Measurements from ENCODE around the gene AATF.
A peak's percentile ranks its signal among the peaks of the same experiment; 100 is the strongest.

The AATF gene, protein sequence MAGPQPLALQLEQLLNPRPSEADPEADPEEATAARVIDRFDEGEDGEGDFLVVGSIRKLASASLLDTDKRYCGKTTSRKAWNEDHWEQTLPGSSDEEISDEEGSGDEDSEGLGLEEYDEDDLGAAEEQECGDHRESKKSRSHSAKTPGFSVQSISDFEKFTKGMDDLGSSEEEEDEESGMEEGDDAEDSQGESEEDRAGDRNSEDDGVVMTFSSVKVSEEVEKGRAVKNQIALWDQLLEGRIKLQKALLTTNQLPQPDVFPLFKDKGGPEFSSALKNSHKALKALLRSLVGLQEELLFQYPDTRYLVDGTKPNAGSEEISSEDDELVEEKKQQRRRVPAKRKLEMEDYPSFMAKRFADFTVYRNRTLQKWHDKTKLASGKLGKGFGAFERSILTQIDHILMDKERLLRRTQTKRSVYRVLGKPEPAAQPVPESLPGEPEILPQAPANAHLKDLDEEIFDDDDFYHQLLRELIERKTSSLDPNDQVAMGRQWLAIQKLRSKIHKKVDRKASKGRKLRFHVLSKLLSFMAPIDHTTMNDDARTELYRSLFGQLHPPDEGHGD

DNA sequence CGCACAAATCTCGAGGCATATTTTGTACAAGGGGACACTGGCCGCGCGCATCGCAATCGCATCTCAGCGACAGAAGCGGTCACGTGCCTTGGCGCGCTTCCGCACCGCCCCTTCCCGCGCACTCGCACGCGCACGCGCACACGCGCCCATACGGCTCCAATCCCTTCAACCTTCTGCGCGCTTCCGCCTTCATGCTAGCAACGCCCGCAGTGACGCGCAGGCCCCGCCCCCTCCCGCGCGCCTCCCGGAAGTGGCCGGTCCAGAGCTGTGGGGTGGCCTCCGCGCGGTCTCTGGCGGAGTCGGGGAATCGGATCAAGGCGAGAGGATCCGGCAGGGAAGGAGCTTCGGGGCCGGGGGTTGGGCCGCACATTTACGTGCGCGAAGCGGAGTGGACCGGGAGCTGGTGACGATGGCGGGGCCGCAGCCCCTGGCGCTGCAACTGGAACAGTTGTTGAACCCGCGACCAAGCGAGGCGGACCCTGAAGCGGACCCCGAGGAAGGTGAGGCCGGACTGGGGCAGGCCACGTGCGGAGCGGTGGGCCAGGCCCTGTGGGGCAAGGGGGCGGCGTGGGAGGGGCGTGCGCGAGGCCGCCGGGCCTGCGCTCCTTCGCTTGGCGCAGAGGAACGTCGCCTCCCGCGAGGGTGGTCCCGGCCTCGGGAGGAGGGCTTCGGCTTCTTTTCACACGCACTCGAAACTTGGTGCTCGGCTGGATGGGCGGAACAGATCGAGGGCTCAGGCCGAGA, at the start of gene AATF:
AATF (plus strand) TSS at position 238 of the 744 bp plus-strand sequence; CDS start at position 410, 172 bp downstream.
- ATAC-seq = peak; percentile 96 to 97

GRCh38 chr17:36899250-36900159, 49.2 kb upstream of the AATF start:
- no peak for ATAC-seq

DNA sequence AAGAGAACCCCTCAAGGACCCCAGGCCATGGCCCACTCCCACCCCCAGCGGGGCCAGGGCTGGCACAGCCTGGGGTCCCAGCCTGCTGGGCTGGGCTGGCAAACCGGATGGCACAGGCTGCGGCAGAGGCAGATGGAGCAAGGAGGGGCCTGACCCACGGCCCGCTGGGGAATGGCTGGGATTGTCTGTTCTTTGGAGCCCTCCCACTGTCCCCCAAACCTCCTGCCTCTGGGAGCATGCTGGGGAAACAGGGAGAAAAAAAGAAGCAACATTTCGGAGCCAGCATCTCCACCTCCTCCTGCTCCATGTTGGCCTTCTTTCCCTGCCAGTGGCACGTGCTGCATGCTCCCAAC, 48.6 kb upstream of the AATF start:
- no peak for ATAC-seq

- ATAC-seq = no peak
Observed at GRCh38 chr17:36901506-36901905, 47.2 kb upstream of the AATF start.

DNA sequence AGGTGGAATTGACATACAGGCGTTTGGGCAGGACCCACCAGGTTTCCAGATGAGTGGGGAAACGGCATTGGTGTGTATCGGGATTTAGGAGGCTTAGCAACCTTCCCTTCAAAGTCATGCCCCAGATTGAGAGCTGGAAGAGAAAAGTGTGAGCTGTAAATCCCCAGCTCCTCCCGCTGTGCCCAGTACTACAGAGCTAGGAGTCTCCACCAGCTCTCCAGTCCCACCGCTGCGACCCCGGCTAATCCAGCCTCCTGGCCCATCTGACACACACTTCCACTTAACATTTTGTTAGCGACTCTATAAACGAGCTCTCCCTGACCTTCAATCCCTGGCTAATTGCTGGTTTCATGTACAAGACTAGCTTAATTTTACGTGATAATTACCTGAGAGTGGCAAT, 41.3 kb upstream of the AATF start:
- no peak for ATAC-seq

DNA sequence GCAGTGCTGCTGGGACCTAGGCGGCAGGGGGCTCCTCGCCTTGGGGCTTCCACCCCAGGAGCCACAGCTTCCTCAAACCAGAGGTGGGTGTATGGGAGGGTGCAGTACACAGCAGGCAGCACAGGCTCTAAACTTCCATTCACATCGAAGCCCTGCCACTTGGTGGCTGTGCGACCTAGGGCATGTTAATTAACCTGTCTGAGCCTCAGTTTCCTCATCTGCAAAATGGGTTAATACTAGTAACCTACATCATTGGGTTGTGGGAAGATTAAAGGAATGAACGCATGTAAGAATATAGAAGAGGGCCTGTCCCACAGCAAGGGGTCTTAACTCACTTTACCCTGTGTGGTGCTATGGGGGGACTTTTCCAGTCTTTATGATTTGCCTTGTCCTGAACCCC, 38.2 kb upstream of the AATF start:
- no peak for ATAC-seq

- no peak for ATAC-seq
Observed at GRCh38 chr17:36911001-36911400, 37.8 kb upstream of the AATF start.

- no peak for ATAC-seq
Observed at GRCh38 chr17:36913132-36913531, 35.6 kb upstream of the AATF start.

DNA sequence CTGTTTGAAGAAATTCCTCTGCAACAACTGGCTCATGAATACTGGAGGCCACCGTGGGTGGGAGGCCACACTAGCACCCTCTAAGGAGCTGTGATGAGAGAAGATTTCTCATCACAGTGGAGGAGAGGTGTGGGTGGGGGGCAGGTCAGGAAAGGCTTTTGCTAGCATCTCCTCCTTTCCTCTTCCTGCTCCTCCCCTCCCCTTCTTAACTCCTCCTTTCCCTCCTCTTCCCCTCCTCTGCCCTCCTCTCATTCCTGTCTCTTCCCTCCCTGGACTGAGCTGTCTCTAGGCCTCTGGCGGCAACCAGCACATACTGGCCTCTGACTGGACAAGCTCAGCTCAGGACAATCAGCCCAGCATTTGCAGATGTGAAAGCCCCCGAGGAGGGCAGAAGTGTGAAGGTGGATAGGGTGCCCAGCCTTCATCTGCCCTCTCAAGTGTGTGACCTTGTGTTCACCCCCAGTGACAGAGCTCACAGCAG, 30.5 kb upstream of the AATF start:
- no peak for ATAC-seq

GRCh38 chr17:36919407-36919968, 29.3 kb upstream of the AATF start:
- ATAC-seq = no peak

- ATAC-seq = peak; percentile 21 to 51
Observed at GRCh38 chr17:36920032-36921005, 28.4 kb upstream of the AATF start.

- ATAC-seq = peak; percentile 91 to 96
Observed at GRCh38 chr17:36921095-36921851, 27.5 kb upstream of the AATF start.

DNA sequence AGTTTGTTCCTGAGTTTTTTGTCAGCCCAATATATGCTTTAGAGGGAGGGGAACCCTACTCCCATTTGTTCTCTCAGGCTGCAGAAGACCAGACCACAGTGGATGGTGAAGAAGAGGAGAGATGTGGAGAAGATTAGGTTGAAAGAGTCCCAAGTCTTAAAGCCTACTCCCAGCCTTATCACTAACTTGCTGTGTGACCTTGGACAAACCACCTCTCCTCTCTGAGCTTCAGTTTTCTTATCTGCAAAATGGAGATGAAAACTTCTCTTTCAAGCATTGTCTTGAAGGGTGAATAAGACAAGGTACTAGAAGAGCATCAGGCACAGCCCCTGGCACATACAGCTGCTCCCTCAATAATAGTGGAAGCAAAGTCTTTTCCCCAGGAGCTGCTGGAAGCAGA, 26.6 kb upstream of the AATF start:
- ATAC-seq = no peak

GRCh38 chr17:36923814-36924221, 24.9 kb upstream of the AATF start:
- no peak for ATAC-seq

DNA sequence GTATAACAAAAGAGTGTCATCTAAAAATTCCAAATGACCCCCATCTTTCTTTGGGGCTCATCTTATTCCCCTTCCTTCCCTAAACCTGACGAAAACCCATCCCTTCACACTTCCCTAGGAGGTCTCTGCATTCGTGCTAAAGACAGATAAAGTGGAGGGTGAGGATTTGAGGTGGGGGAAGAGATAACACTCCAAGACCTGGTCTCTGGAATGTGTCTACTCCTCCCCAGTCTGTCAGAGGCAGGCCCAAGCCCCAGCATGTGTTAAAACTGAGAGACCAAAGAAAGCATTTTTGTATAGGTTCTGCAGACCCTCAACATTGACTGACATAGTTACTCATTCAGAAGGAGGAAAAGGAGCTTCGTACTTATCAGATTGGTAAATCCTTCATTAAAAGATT, 22.5 kb upstream of the AATF start:
- ATAC-seq = no peak

DNA sequence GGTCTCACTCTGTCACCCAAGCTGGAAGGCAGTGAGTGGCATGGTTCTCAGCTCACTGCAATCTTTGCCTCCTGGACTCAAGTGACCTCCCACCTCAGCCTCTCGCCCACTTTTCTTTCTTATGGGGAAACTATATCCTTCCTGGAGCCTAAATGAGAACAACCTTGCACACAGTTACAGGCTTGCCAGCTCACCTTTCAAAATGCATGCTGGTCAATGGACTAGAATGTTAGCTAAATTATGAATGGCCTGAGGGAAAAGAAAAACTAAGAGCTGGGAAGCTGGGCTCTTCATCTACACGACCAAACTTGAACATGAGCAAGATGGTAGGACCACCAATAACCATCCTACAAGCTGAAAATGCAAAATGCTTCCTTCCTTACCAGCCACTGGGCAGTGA, 22.1 kb upstream of the AATF start:
- no peak for ATAC-seq

DNA sequence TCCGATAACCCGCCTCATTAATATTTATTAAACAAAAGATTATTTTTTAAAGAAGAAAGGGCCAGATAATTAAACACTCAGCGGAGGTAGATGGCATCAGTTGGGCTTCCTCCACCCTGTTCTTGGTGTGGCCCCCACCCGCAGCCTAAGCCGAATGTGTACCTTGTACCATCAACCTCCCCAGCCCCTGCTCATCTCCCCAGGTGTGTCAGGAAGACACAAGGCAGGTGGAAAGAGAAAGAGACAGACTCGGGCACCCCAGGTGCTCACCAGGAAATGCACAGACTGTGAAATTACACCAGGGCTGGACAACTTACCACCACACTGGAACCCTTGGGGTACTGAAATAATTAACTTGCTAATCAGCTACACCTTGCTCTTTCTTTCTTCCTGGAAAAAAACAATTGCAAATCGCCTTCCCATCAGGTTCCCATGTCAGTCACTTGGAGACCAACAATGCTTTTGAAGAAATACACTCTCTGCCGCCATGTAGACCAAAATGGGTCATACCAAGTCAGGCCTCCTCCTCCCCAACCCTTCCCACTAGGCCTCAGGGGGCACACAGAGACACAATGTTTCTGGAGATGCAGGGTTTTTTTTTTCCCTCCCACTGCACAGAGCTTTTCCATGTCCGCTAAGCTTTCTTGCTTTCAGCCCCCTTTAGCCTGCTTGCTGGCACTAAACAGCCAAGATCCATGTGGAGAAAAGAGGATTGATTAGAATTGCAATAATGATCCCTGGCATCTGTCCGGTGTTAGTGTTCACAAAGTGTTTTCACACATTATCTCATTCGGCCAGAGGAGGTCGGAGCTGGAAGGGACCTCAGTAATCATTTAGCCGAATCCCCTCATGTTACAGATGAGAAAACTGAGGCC, 20.0 kb upstream of the AATF start:
- no peak for ATAC-seq

GRCh38 chr17:36929851-36930582, 18.7 kb upstream of the AATF start:
- ATAC-seq = no peak

- ATAC-seq = no peak
Observed at GRCh38 chr17:36930583-36930900, 18.2 kb upstream of the AATF start.

All from activated CD4-positive, CD25-positive, alpha-beta regulatory T cell treated with anti-CD3 and anti-CD28 coated beads, Interleukin-2, amount 50 U/mL, for 24 hours (primary cell).